GM18505 (cell line): ENCODE results near the gene SLC45A1.

Experiments used
- ATAC-seq: cut with Tn5 transposase; IDR thresholded peaks from one replicate; pipeline ENCODE4 v1.9.1; 2021; ENCODE audit not compliant: unreplicated experiment
- POLR2A ChIP-seq: IDR thresholded peaks from 4 replicates; pipeline ENCODE4 v1.6.1; 2011; ENCODE audit warnings: borderline replicate concordance; ENCODE audit not compliant: insufficient read depth, insufficient read length; ENCODE audit errors: extremely low read depth

SLC45A1 gene

DNA sequence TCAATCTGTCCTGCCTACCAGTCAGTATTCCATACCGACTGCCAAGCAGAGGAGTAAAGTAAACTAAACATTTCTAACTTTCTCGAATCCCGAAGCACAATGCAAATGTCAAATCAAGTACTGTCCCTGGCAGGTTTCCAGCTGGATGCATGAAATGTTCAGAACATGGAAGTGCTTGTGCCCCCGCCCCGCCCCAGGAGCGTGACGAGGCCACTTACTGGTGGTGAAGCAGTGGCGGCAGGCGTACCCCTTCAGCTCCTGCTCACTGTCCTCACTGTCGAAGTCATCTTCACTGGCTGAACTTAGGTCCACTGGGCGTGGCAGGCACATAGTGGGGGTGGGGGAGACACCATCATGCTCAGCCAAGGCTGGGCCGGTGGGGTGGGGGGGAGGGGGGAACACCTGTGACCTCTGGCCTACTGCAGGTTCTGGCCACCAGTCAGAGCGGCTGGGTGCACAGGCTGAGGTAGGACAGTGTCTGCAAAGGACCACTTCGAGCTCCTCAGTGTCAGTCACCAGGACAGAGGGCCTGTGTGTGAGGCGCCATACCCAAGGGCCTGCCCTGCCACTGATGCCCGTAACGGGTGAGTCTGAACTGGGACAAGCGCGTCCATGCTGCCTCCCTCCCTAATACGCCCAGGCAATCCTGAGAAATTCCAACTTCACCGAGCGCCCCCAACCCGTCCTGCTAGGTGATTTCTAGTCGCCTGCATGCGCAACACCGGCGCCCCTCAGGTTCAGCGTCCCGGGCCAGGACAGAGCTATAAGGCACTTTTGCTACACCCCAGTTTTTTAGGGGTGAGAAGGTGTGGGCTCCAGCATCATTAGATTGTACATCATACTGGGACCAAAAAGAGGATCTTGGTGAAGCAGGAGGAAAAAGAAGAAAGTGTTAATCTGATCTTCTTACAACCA lies 46.9 kb downstream of the SLC45A1 start:
- no peak for TF ChIP-seq POLR2A
- no peak for ATAC-seq

- TF ChIP-seq POLR2A, result no peak
- no peak for ATAC-seq
Observed at GRCh38 chr1:8365661-8366362, 47.9 kb downstream of the SLC45A1 start.

DNA sequence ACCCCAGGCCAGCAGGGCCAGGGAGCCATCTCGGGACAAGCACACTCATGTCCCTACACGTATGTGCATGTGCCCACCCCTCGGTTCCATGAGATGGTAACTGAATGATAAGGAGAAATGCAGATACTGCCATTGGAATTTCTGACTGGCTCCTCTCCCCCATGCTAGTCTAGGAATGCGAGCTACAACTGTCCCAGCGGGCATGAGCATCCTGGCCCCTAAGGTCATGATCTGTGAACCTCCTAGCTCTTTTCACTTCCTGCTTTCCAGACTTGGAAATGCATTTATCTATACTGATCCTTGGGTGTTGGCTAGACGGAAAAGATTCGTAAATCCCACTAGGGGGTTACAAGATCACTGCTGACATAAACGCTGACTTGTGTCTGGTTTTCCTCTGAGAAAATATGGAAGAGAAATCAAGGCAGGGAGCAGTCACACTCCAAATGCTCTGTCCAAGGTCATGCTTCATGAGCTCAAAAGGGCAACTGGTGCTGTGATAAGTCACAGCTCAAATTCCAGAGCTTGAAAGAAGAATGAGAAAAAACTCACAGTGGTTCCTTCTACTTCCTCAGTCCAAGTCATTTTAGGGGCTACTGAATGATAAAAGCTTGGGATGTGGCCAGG lies 49.8 kb downstream of the SLC45A1 start:
- no peak for ATAC-seq
- no peak for TF ChIP-seq POLR2A

GRCh38 chr1:8368956-8369639 lies 51.2 kb downstream of the SLC45A1 start:
- TF ChIP-seq POLR2A, result no peak
- ATAC-seq, result no peak

DNA sequence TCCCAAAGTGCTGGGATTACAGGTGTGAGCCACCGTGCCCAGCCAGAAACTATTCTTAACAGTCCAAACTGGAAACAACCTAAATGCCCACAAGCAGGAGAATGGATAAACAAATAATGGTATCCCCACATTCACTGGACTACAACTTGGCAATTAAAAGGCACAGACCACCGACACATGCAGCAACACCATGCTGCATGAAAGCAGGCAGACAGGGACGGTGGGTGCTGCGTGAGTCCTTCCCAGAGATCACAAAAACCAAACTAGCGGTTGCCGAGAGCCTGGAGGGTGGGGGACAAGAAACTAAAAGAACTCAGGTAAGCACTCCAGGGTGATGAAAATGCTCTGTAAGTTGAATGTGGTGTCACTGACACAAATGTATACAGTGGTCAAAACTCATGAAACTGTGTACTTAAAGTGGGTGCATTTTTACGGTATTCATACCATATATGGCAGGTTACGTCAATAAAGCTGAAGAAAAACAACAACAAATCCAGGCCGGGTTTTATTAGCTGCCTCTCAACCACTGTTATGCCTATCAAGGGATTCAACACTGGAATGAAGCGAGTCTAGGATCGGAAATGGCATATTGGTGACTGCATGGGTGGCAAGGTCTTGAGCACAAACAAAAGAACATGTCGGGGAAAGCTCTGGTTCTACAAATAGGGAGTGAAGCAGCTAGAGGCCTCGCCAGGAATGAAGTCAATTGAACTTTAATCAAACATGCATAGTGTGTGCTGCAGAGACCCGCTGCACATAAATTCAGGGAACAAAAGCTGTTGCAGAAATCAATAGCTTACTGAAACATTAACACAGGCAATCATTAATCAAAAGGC lies 52.4 kb downstream of the SLC45A1 start:
- ATAC-seq, result no peak
- TF ChIP-seq POLR2A, result no peak

DNA sequence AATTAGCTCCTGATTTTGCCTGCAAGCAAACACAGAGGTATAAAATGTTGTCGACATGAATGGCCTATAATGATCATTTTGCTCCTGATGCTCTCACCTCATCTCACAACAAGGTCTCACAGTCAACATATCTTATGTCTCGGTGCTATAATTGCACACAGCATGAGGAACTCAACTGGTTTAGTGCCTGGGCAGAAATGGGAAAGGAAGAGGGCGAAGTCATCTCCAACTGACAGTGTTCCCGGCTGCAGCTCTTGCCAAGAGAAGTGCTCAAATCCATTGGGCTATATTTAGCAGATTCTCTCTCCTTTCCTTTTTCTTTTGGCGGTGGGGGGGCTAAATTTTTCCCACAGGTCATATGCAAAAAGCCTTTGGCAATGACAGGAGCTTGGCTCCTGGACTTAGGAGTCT lies 53.0 kb downstream of the SLC45A1 start:
- TF ChIP-seq POLR2A, result no peak
- no peak for ATAC-seq

- no peak for ATAC-seq
- no peak for TF ChIP-seq POLR2A
Observed at GRCh38 chr1:8371372-8371991, 53.6 kb downstream of the SLC45A1 start.

DNA sequence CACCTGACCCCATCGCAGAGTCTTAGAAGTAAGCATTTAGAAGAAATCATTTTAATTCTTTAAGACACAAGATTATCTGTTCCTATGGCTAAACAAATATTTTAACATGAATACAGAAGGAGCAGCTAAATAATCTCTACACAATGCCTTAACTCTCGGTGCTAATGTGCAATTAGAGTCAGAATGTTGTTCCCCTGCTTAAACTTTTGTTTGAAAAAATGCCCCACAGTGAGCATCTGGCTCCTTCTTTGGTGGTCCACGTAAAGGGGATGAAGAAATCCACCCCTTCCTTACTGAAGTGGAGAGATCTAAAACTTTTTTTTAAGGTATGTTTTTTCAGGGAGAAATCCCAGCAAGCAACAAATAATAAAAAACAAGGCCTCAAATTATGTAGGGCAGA lies 55.2 kb downstream of the SLC45A1 start:
- ATAC-seq, result no peak
- no peak for TF ChIP-seq POLR2A

- no peak for ATAC-seq
- TF ChIP-seq POLR2A, result no peak
Observed at GRCh38 chr1:8373581-8374241, 55.8 kb downstream of the SLC45A1 start.

DNA sequence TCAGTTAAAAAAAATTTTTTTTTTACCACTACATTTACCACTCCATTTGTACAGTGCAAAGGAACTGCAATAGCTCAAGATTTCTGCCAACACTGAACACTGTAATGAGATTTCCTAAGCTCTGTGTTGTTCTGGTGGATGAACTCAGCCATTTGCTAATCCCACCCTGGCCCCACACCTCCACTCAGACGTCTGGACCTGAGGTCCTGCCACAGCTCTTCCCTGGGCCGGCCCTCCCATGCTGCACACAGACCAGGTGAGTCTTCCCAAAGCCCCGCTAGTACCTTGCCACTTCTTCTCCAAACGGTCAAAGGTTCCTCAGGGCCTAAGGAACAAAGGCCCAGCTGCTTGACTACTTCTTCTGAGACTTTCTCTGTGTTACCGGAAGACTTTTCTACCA lies 56.4 kb downstream of the SLC45A1 start:
- TF ChIP-seq POLR2A, result no peak
- no peak for ATAC-seq

- ATAC-seq, result no peak
- TF ChIP-seq POLR2A, result no peak
Observed at GRCh38 chr1:8374812-8375211, 56.9 kb downstream of the SLC45A1 start.
